GM12878 (cell line): ENCODE data around the gene FMN2.

Experiments
- CTCF ChIP-seq, 3 experiments: IDR thresholded peaks in 2 of 3; conservative IDR thresholded peaks in 1 of 3; 2 replicates each; pipeline ENCODE4 v1.5.1; 2011; ENCODE audit warnings: low read depth in 3 of 3, low read length in 3 of 3, mild to moderate bottlenecking in 3 of 3, control low read depth in 2 of 3, moderate library complexity in 2 of 3, inconsistent platforms in 1 of 3, mixed read lengths in 1 of 3; ENCODE audit not compliant: control insufficient read depth in 2 of 3, insufficient read depth in 1 of 3; ENCODE audit errors: extremely low read depth in 1 of 3
- EP300 ChIP-seq, 2 experiments: fragments of 150-350 bp in 1 of 2; IDR thresholded peaks; 2 replicates each; pipeline ENCODE4 v1.6.1; 2011 to 2012; ENCODE audit warnings: low read depth in 2 of 2, low read length in 2 of 2, borderline replicate concordance in 1 of 2, improper control_type of control experiment in 1 of 2, inconsistent platforms in 1 of 2; ENCODE audit not compliant: control insufficient read depth in 1 of 2
- POU2F2 ChIP-seq: IDR thresholded peaks from 3 replicates; pipeline ENCODE4 v1.6.1; 2011; ENCODE audit warnings: low read depth, mild to moderate bottlenecking, low read length, borderline replicate concordance
- SIN3A ChIP-seq: IDR thresholded peaks from 2 replicates; pipeline ENCODE4 v1.6.1; 2012; ENCODE audit warnings: low read depth, low read length, improper control_type of control experiment
- SRF ChIP-seq, 2 experiments: IDR thresholded peaks; 2 replicates each; pipeline ENCODE4 v1.6.1; 2011; ENCODE audit warnings: low read depth in 2 of 2, low read length in 2 of 2, mild to moderate bottlenecking in 1 of 2, moderate library complexity in 1 of 2
- ZNF217 ChIP-seq: fragments of 450-650 bp; IDR thresholded peaks from 2 replicates; pipeline ENCODE4 v1.6.1; 2017; ENCODE audit warnings: antibody characterized with exemption, mild to moderate bottlenecking

GRCh38 chr1:240517891-240518290 is 426.2 kb downstream of the FMN2 start:
- no peak for TF ChIP-seq EP300 (IDR thresholded peaks at IDR 0.05; ENCODE audit: borderline replicate concordance in 1 of 2, control insufficient read depth in 1 of 2, low read depth in 2 of 2, low read length in 2 of 2)
- no peak for TF ChIP-seq SIN3A
- no peak for TF ChIP-seq SRF (IDR thresholded peaks at IDR 0.05; ENCODE audit: low read depth in 2 of 2, low read length in 2 of 2)
- TF ChIP-seq CTCF (IDR thresholded peaks at IDR 0.05 in 2 of 3, conservative IDR thresholded peaks at IDR 0.05 in 1 of 3; ENCODE audit: control insufficient read depth in 2 of 3, extremely low read depth in 1 of 3, insufficient read depth in 1 of 3, low read depth in 3 of 3, low read length in 3 of 3): no peak
- no peak for TF ChIP-seq POU2F2
- no peak for TF ChIP-seq ZNF217
